ENCODE data around the gene INPP5A. TPM values are rescaled to one million over a fixed set of nuclear protein-coding genes. Genes with fewer than 3 reads are reported as not detected.

INPP5A gene
- total RNA-seq, 2 donors from 2014 or later, result 9.2 to 14.5 TPM

GRCh38 chr10:132528064-132528691 lies 9.4 kb upstream of the INPP5A start:
- ATAC-seq (no peak), DNase-seq (peak in 1 of 4 donors; percentile 9)
- Histone ChIP-seq H3K27ac (no peak overlapping the region), H3K4me3 (no peak overlapping the region), H3K27me3 (peaks cover 0 to 4% of the 10 kb centered on the region in 2 donors), H3K36me3 (replicated peaks in 1 of 2; ENCODE audit: insufficient read depth in 1 of 2, low read depth in 2 of 2) (no peaks in the 10 kb centered on the region), H3K4me1 (no peaks in the 10 kb centered on the region), H3K9me3 (no peaks in the 10 kb centered on the region)
- WGBS, 2 donors, result 36 to 47% methylated on average over 10 to 11 of the region's 11 CpGs
- TF ChIP-seq CTCF (IDR thresholded peaks at IDR 0.05) (no peak), POLR2A (IDR thresholded peaks at IDR 0.05) (no peak)
- intact Hi-C loops (cut with DNase I), result no loop called here

GRCh38 chr10:132532179-132532578 lies 5.4 kb upstream of the INPP5A start:
- DNase-seq (no peak), ATAC-seq (no peak)
- WGBS, 2 donors, result 92 to 93% methylated on average over 6 of the region's 6 CpGs
- peaks cover 10% of the 10 kb centered on the region for H3K4me1 ChIP-seq
- intact Hi-C loops (cut with DNase I), result no loop called here
- no peaks in the 10 kb centered on the region for H3K9me3 ChIP-seq
- H3K27ac ChIP-seq, result no peak overlapping the region
- peaks cover 0 to 4% of the 10 kb centered on the region in 2 donors for H3K27me3 ChIP-seq
- TF ChIP-seq CTCF (IDR thresholded peaks at IDR 0.05) (no peak), POLR2A (IDR thresholded peaks at IDR 0.05) (no peak)
- H3K36me3 ChIP-seq (replicated peaks in 1 of 2; ENCODE audit: insufficient read depth in 1 of 2, low read depth in 2 of 2), result no peaks in the 10 kb centered on the region
- no peak overlapping the region for H3K4me3 ChIP-seq

DNA sequence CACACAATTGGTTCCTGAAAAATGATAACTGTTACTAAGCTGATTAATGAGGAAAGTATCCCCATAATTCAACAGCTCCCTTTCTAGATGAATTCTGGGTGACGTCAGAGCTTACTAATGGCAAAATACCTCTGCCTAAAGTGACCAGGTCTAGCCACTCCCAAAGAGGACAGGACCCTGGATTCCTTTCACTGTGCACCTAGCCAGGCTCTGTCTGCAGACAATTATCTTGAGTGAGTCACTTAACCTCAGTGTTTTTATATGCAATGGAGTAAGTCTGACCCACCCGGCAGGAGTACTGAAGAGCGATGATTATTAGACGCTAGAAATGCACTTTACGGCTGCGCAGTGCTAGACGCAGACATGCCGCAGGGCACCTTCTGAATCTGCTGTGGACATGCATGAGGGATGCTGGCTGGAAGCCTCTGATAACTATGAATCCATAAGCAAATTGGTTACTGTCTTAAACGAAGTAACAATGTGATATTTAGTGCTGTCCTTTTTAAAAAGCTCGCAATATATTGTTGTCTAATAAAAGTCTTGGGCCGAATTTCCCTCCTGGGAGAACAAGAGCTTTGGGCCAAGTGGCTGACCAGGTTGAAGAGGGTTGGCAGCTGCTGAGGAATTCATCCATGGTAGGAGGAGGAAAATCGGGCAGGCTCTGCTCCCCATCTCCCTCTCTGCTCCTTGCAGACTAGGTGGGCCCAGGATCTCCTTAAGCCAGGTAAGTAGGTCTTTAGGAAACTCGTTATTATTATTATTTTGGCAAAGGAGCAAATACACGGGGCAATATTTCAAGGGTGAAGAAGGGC lies 4.6 kb upstream of the INPP5A start:
- 85 to 88% methylated on average over 14 of the region's 14 CpGs for WGBS, 2 donors
- ATAC-seq, result no peak
- Histone ChIP-seq H3K36me3 (replicated peaks in 1 of 2; ENCODE audit: insufficient read depth in 1 of 2, low read depth in 2 of 2) (no peaks in the 10 kb centered on the region), H3K4me3 (no peak overlapping the region), H3K9me3 (no peaks in the 10 kb centered on the region), H3K27ac (no peak overlapping the region), H3K27me3 (no peaks in the 10 kb centered on the region), H3K4me1 (peaks cover 10% of the 10 kb centered on the region)
- no peak for DNase-seq
- intact Hi-C loops (cut with DNase I), result no loop called here
- TF ChIP-seq POLR2A (IDR thresholded peaks at IDR 0.05) (no peak), CTCF (IDR thresholded peaks at IDR 0.05) (no peak)

- intact Hi-C loops (cut with DNase I), result no loop called here
Observed at GRCh38 chr10:132533571-132534260, 3.9 kb upstream of the INPP5A start.

More at GRCh38 chr10:132533571-132534260, 3.9 kb upstream of the INPP5A start:
- no peak for TF ChIP-seq CTCF (IDR thresholded peaks at IDR 0.05)
- no peak for TF ChIP-seq POLR2A (IDR thresholded peaks at IDR 0.05)
- Histone ChIP-seq H3K36me3 (replicated peaks in 1 of 2; ENCODE audit: insufficient read depth in 1 of 2, low read depth in 2 of 2) (no peaks in the 10 kb centered on the region), H3K27me3 (no peaks in the 10 kb centered on the region), H3K27ac (no peak overlapping the region), H3K4me1 (peaks cover 16% of the 10 kb centered on the region), H3K4me3 (no peak overlapping the region), H3K9me3 (no peaks in the 10 kb centered on the region)
- 83 to 88% methylated on average over 11 to 12 of the region's 12 CpGs for WGBS, 2 donors
- ATAC-seq (no peak), DNase-seq (peak in 3 of 4 donors; percentile 4 to 9 (median 9))
